Activated naive CD4-positive, alpha-beta T cell treated with anti-CD3 and anti-CD28 coated beads, Interleukin-2, amount 50 U/mL, for 24 hours (primary cell): ENCODE results near the gene IQSEC1.

Experiments
- H3K27ac Mint-ChIP-seq: one replicate; pipeline ENCODE4 v1.8.0; 2021; ENCODE audit warnings: mild to moderate bottlenecking, mixed read lengths
- H3K27me3 Mint-ChIP-seq: one replicate; pipeline ENCODE4 v1.8.0; 2021; ENCODE audit warnings: mixed read lengths
- H3K36me3 Mint-ChIP-seq: one replicate; pipeline ENCODE4 v1.8.0; 2021; ENCODE audit warnings: mixed read lengths
- H3K4me1 Mint-ChIP-seq: one replicate; pipeline ENCODE4 v1.8.0; 2021; ENCODE audit warnings: mixed read lengths
- H3K4me3 Mint-ChIP-seq: one replicate; pipeline ENCODE4 v1.8.0; 2021; ENCODE audit warnings: mild to moderate bottlenecking, mixed read lengths
- H3K9me3 Mint-ChIP-seq: one replicate; pipeline ENCODE4 v1.8.0; 2021; ENCODE audit warnings: mixed read lengths

IQSEC1 gene

DNA sequence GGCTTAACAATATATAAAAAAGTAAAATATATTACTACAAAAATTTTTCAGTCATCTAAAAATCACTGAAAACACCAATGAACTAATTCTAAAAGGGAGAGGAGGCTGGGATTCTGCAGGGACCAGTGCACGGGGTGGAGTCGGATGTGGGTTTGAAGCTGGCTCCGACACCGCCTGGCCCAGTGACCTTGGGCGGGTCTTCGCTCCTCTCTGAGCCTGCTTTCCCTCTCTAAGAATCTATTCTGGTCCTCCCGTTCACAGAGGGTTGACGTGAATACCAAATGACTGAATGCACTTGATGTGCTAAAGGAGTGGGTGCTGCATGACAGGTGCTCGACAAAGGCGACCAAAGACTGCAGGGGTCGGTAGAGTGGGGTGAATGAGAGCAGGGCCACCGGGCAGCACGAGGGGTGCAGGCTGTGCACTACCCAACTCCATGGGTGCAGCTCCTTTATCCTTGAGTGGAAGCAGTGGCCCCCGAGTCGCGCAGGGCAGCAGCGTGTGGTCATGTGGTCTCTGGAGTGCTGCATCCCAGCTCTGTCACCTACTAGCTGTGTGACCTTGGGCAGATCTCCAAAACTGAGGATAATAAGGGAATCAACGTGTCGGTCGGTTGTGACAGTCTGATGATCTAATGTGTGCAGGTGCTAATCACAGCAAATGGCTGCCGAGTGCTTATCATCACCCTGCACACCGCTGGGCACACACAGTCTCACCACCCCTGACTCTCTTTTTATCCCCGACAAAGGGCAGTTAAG lies 8.6 kb upstream of the IQSEC1 start:
- Mint-ChIP-seq H3K36me3 (no peaks in the 10 kb centered on the region), H3K9me3 (no peaks in the 10 kb centered on the region), H3K4me3 (no peak overlapping the region), H3K27ac (peak overlapping the region; percentile 30), H3K4me1 (peaks cover 6% of the 10 kb centered on the region), H3K27me3 (no peaks in the 10 kb centered on the region)

DNA sequence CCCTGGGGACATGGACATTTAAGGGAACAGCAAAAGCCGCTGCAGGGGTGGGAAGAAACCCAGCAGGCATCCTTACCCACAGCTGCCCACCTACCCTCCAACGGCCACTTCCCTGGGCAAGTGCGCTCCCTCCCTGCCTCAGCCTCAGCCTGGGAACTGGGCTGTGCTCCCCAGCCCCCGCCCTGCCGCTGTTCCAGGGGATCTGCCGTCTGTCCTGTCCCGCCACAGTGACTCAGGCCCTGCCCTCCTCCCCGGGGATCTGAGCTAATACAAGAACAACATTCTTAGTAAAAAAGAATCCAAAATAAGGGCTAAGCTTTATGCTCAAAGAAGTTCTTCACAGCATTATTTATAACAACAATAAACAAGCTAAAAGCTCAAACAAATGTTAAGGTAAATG lies 7.4 kb upstream of the IQSEC1 start:
- Mint-ChIP-seq H3K4me1 (peaks cover 3% of the 10 kb centered on the region), H3K4me3 (no peak overlapping the region), H3K36me3 (no peaks in the 10 kb centered on the region), H3K27ac (no peak overlapping the region), H3K9me3 (no peaks in the 10 kb centered on the region), H3K27me3 (no peaks in the 10 kb centered on the region)

DNA sequence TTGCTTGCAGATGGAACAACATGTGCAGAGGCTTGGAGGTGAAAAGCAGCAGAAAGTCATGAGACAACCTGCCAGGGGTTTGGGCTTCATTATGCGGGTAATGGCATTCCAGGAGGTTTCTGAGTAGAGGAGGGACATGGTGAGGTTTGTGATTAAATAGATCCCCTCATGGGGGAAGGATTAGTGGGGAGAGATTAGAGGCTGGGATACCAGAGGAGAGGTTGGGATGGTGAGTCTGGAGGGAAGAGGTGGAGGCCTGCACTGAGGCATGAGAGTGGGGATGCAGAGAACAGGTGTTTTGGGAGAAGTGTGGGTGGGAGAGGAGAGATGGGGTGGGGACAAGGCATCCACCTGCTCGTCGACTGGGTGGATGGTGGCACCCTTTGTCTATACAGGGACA lies 6.8 kb upstream of the IQSEC1 start:
- Mint-ChIP-seq H3K9me3 (no peaks in the 10 kb centered on the region), H3K27me3 (no peaks in the 10 kb centered on the region), H3K4me1 (peaks cover 3% of the 10 kb centered on the region), H3K27ac (no peak overlapping the region), H3K36me3 (no peaks in the 10 kb centered on the region), H3K4me3 (no peak overlapping the region)

DNA sequence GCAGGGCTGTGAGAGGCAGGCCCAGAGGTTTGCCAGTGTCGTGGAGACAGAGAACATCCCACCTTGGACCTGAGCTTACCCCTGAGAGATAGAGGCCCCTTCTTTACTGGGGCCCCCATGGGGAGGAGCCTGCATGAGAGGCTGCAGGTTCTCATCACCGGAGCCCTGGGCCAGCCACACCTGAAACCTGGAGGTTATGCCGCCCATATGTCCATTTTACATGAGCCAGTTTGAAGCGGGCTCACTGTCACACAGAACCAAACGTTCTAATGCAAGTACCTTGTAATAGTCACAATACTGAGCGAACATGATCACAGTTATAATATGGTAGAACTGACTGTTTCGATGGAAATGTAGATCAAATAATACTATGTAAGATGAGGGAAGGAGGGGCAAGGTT lies 6.3 kb upstream of the IQSEC1 start:
- no peaks in the 10 kb centered on the region for H3K27me3 Mint-ChIP-seq
- no peaks in the 10 kb centered on the region for H3K36me3 Mint-ChIP-seq
- H3K4me3 Mint-ChIP-seq = no peak overlapping the region
- H3K27ac Mint-ChIP-seq = no peak overlapping the region
- no peaks in the 10 kb centered on the region for H3K9me3 Mint-ChIP-seq
- H3K4me1 Mint-ChIP-seq = peaks cover 3% of the 10 kb centered on the region

DNA sequence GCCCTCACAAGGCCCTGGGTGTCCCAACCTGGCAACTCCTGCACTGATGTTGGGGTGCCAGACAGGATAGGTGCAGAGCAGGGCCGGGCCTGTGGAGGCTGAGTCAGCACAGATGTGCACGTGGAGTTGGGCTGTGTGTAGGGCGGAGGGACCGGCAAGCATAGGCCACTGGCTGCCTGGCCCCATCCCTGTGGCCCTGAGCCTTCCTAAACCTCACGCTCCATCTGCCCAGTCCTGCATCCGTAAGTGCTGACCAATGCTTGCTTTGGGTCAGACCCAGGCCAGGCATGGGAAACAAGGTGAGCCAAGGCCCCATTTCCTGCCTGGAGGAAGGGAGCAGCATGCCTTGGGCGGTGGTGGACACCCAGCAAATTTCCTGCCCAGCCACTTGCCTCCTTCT lies 5.8 kb upstream of the IQSEC1 start:
- Mint-ChIP-seq H3K4me3 (no peak overlapping the region), H3K4me1 (peaks cover 4% of the 10 kb centered on the region), H3K27me3 (peaks cover 2% of the 10 kb centered on the region), H3K9me3 (no peaks in the 10 kb centered on the region), H3K27ac (peak overlapping the region; percentile 43), H3K36me3 (no peaks in the 10 kb centered on the region)

DNA sequence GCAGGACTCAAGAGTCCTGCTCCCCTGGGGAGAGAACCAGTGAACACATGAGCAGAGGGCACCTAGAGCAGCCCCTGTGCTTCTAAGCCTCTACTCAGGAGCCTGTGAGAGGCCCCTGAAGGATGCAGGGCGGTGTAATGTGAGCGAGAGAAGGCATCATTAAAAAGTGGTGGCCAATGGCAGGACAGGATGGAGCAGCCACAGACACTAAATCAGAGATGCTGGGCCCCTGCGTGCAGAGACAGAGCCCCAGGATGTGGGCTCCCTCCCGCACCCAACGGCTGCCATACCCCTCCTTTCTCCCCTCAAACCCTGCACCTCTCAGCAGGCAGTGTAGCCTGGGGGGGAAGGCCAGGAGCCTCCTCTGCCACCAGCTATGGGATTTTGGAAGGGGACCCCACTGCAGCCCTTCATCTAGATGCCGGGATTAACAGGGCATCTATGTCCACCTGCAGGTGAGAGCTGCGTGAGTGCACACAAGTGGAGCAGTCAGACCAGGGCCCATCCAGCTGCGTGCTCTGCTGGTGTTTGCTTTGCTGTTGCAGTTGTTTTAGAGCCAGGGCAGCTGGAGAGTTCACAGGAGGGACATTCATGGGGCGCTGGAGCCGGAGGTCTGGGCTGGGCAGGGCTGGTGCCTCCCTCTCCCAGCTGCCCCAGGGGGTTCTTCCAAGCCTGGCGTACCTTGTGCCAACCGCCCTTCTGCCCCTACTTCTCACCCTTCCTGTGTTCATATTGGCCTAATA lies 5.1 kb upstream of the IQSEC1 start:
- H3K27ac Mint-ChIP-seq = peak overlapping the region; percentile 43
- H3K4me3 Mint-ChIP-seq = no peak overlapping the region
- peaks cover 5% of the 10 kb centered on the region for H3K27me3 Mint-ChIP-seq
- H3K4me1 Mint-ChIP-seq = peaks cover 9% of the 10 kb centered on the region
- H3K9me3 Mint-ChIP-seq = no peaks in the 10 kb centered on the region
- no peaks in the 10 kb centered on the region for H3K36me3 Mint-ChIP-seq

DNA sequence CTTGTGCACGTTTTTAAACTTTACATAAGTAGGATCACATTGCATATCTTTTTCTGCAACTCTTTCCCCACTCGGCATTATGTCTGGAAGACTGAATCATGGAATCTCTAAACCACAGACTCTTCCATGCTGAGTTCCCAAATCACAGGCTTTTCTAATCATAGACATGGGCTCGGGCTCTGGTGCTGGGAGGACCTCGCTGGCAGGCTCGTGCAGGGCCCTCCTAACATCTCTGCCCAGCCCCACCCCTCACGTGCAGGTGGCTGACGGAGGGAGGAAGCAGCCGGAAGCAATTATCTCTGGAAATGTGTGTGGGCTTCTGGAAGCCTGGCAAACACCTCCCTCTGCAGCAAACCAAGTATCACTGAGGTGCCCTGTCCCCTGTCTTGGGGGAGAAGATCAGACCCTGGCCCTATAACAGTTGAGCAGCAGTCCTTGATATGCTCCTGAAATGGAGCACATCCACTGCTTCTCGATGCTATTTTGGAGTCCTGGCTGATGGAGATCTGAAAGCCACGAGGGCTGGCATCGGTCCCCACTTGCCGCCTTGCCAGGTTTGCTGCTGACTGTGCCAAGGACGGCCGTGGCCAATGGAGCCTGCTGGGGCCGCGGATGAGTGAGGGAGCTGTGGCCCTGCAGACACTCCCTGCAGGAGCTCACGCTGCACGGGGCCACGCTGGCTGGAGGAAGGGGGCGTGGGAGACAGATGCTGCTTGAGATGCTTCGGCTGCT lies 4.4 kb upstream of the IQSEC1 start:
- H3K27ac Mint-ChIP-seq = no peak overlapping the region
- H3K9me3 Mint-ChIP-seq = no peaks in the 10 kb centered on the region
- peaks cover 14% of the 10 kb centered on the region for H3K4me1 Mint-ChIP-seq
- H3K27me3 Mint-ChIP-seq = peaks cover 6% of the 10 kb centered on the region
- no peak overlapping the region for H3K4me3 Mint-ChIP-seq
- no peaks in the 10 kb centered on the region for H3K36me3 Mint-ChIP-seq

DNA sequence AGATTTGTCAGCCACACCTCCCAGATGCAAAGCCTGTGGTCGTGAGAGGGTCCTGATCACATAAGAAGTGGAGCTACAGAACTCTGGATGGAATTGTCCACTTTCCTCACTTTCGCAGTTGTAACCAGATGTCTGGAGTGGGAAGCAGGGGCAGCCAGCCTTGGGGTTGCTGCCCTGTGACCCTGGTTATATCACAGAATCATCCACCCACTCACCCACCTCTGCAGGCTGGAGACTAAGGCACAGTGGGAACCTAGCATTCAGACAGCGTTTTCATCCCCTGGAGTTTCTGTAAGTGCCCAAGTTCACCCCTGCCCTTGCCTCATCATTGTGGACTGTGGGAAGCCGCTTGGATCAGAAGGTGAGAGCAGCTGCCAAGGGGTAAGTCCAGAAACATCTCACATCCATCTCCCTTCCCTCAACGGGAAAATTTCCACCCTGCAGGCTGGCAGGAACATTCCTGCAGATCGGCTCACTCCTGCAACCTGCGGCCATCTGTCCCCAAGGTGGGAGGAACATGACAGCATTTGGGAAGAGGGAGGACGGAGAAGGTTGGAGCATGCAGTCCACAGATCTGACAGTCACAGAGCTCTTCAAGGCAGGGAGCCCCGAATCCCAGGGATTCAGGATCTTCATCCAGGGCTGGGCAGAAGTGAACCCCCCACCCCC lies 2.9 kb upstream of the IQSEC1 start:
- Mint-ChIP-seq H3K4me1 (peaks cover 16% of the 10 kb centered on the region), H3K27ac (no peak overlapping the region), H3K27me3 (peaks cover 6% of the 10 kb centered on the region), H3K4me3 (no peak overlapping the region), H3K36me3 (no peaks in the 10 kb centered on the region), H3K9me3 (no peaks in the 10 kb centered on the region)

DNA sequence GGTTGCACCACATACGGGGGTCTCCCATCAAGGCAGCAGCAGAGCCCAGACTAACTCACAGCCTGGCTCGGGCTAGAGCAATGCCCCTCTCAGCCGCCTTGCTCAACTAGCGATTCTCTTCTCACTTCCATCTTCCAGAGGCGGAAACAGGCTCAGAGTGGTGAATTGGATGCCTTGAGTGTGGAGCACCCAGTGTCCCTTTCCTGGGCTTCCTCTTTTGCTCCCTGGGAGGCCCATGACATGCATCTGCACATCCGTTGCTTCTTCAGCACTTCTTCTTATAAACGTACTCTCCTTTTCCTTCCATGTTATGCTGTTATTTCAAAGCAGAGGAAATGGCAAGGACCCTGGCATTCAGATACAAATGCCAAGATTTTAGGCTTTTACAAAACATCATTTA lies 2.1 kb upstream of the IQSEC1 start:
- Mint-ChIP-seq H3K9me3 (no peaks in the 10 kb centered on the region), H3K27me3 (peaks cover 6% of the 10 kb centered on the region), H3K4me3 (no peak overlapping the region), H3K4me1 (peaks cover 20% of the 10 kb centered on the region), H3K36me3 (no peaks in the 10 kb centered on the region), H3K27ac (no peak overlapping the region)

DNA sequence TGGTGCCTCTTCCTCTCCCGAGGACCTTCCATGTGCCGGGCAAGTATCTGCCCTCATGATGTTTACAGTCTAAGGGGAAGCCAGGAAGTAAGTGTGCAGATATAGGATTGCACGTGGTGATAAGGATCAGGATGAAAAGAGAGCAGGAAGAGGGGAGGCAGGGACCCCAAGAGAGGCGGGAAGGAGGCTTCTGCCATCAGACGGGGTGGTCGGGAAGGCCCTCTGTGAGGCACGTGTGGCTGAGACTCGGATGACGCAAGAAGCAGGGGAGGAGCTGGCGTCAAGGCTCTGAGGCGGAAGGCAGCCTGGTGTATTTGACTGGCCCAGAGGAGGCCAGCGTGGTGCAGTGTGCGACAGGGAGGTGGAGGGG lies 762 bp upstream of the IQSEC1 start:
- no peaks in the 10 kb centered on the region for H3K9me3 Mint-ChIP-seq
- H3K27ac Mint-ChIP-seq = no peak overlapping the region
- peak overlapping the region; percentile 77 for H3K4me3 Mint-ChIP-seq
- no peaks in the 10 kb centered on the region for H3K36me3 Mint-ChIP-seq
- H3K27me3 Mint-ChIP-seq = peaks cover 6% of the 10 kb centered on the region
- H3K4me1 Mint-ChIP-seq = peaks cover 34% of the 10 kb centered on the region

DNA sequence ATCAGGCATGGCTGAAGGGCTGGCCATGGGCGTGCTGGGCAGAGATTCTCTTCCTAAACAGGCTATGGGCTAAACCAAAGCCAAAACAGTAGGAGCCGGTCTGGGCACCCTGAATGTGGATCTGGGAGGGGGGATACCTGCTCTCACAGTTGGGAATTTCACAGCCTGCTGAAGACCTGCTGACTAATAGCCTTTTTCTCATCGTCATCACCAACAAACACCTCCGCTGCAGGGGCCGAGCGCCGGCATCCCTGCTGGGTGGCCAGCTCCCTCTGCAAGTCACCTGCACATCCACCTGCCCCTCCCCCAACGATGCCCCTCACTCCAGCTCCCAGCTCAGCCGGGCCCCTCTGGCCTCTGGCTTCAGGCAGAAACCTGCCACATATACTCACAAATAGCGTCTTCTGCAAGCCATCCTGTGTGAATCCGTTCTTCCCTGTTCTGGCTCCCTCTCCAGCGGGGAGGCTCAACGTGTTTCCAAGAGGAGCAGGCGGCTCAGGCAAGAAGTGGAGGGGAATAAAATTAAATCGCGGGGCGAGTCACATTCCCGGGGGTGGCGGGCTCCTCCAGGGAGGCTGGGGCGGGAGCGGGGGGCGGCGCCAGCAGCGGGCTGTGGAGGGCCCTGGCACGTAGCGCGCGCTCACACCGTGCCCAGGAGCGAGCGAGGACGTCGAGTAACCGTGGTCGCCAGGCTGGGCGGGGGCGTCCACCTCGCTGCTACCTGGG lies 466 bp downstream of the IQSEC1 start:
- Mint-ChIP-seq H3K27me3 (peaks cover 6% of the 10 kb centered on the region), H3K9me3 (no peaks in the 10 kb centered on the region), H3K4me1 (peaks cover 39% of the 10 kb centered on the region), H3K27ac (peak overlapping the region; percentile 61), H3K4me3 (peak overlapping the region; percentile 77), H3K36me3 (no peaks in the 10 kb centered on the region)

DNA sequence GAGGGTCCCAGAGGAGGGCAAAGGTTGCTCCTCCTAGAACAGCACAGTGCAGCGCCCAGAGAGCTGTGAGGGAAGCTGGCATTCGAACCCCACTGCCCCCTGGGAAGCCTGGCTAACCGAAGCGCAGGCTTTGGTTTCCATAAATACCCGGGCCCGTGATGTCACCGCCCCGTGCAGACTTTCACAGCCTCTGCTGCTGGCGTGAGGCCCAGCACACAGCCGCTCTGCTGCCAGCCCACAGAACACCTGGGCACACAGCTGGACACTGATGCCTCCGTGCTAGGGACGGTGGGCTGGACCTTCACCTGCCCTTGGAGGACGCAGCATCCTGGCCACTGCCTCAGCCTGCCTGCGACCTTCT lies 1.0 kb downstream of the IQSEC1 start:
- Mint-ChIP-seq H3K9me3 (no peaks in the 10 kb centered on the region), H3K27ac (no peak overlapping the region), H3K4me1 (peaks cover 39% of the 10 kb centered on the region), H3K27me3 (peaks cover 6% of the 10 kb centered on the region), H3K4me3 (no peak overlapping the region), H3K36me3 (no peaks in the 10 kb centered on the region)

DNA sequence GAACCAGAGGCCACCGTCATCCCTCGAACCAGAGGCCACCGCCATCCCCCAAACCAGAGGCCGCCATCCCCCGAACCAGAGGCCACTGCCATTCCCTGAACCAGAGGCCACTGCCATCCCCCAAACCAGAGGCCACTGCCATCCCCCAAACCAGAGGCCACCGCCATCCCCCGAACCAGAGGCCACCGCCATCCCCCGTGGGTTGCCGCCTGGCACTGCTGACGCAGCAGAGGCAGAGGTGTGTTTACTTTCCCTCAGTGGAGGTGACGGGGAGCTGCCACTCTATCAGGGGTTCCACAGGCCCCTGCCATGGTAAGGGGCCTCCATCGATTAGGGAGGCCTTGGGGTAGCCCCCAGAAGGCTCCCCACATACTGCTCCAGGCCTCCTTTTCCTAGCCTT lies 1.5 kb downstream of the IQSEC1 start:
- H3K9me3 Mint-ChIP-seq = no peaks in the 10 kb centered on the region
- no peaks in the 10 kb centered on the region for H3K36me3 Mint-ChIP-seq
- H3K27me3 Mint-ChIP-seq = peaks cover 6% of the 10 kb centered on the region
- no peak overlapping the region for H3K27ac Mint-ChIP-seq
- H3K4me1 Mint-ChIP-seq = peaks cover 39% of the 10 kb centered on the region
- no peak overlapping the region for H3K4me3 Mint-ChIP-seq

DNA sequence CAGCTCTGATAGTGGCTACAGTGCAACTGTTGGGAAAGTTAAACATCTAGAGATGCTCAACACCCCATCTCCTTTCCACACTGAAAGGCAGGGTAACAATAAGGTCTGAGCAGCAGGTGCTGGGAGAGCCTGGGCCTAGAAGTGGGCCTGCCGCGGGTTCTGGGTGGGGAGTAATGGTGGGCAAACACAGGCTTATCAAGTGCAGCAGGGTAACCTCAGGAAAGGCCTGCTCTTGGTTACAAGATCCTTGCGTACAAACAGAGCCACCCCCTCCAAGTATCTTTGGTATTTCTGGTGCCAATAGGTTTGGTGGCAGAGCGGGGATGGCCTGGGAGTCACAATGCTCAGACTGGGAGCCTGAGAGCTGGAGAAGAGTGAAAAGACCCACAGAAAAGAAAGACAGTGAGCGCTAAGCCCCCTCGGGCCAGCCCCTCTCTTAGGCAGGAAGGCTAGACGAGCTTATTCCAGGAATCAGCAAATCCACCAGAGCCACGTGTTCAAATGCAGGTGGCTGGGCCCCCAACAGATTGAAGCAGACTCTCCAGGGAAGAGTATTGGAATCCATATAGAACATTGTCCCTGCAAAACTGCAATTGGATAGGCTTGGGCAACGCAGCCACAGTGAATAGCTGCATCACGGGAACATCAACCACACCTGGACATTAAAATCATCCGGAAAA lies 2.7 kb downstream of the IQSEC1 start:
- no peak overlapping the region for H3K4me3 Mint-ChIP-seq
- H3K9me3 Mint-ChIP-seq = no peaks in the 10 kb centered on the region

DNA sequence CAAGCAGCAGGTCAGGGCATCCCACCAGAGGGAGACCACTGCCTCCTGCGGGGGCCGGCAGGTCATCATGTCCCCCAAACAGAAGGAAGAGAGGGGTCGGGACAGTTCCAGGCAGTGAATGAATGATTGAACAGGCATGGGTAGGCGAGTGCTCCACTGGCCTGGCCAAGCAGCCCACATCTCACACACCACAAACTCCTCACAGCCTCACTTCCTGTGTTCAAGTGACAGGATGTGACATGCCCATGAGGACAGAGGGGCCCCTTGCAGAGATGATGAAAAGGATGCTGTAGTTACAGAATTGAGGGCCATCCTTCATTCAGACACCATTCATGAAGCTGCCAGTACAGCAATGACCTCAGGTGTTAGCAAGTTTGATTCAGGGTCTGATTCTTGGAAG lies 3.7 kb downstream of the IQSEC1 start:
- H3K9me3 Mint-ChIP-seq = no peaks in the 10 kb centered on the region
- H3K27ac Mint-ChIP-seq = peak overlapping the region; percentile 51
- no peaks in the 10 kb centered on the region for H3K36me3 Mint-ChIP-seq
- peak overlapping the region; percentile 33 for H3K4me3 Mint-ChIP-seq
- H3K4me1 Mint-ChIP-seq = peaks cover 42% of the 10 kb centered on the region
- H3K27me3 Mint-ChIP-seq = peaks cover 6% of the 10 kb centered on the region

More for the DNA sequence above, 2.7 kb downstream of the IQSEC1 start:
- Mint-ChIP-seq H3K27me3 (peaks cover 6% of the 10 kb centered on the region), H3K36me3 (no peaks in the 10 kb centered on the region), H3K4me1 (peaks cover 42% of the 10 kb centered on the region), H3K27ac (peak overlapping the region; percentile 51)
